H1 (cell line): ENCODE measurements around the gene KLHL18. TPM values are rescaled to one million over a fixed set of nuclear protein-coding genes. Genes with fewer than 3 reads are reported as not detected.

Experiments used
- CTCF ChIA-PET: fragments of 300-600 bp; sonication (Branson Sonifier 250); formaldehyde crosslinking; loops from one replicate; lab custom pipeline; 2021; ENCODE audit not compliant: partially characterized antibody; lab: Charles Lee
- POLR2A ChIA-PET: fragments of 300-600 bp; sonication (Branson Sonifier 250); formaldehyde crosslinking; loops from one replicate; lab custom pipeline; 2021; ENCODE audit warnings: inconsistent platforms; ENCODE audit not compliant: partially characterized antibody; lab: Charles Lee
- DNase-seq, 2 experiments: peaks; one replicate each; pipeline versions ENCODE4 v3.0.0 to v3.0.0-alpha.2; 2010 to 2022; ENCODE audit warnings: low spot score in 2 of 2, low read depth in 1 of 2, mixed read lengths in 1 of 2
- FAIRE-seq: peaks from 2 replicates; lab custom pipeline; 2011; peaks lifted over from hg19 to GRCh38; lab: Jason Lieb, UNC
- H2AFZ ChIP-seq: 2 replicates; pipeline ENCODE4 v1.8.1; 2012; ENCODE audit warnings: low read length, inconsistent platforms
- H2AK5ac ChIP-seq: 2 replicates; pipeline ENCODE4 v1.6.1; 2013; ENCODE audit warnings: low read depth, low read length
- H2BK120ac ChIP-seq: replicated peaks from 2 replicates; pipeline ENCODE3; 2013; ENCODE audit warnings: low read depth, low read length, inconsistent platforms
- H2BK12ac ChIP-seq: 2 replicates; pipeline ENCODE4 v1.6.1; 2013; ENCODE audit warnings: low read depth, low read length
- H2BK15ac ChIP-seq: 2 replicates; pipeline ENCODE4 v1.6.1; 2013; ENCODE audit warnings: low read length
- H2BK20ac ChIP-seq: 2 replicates; pipeline ENCODE4 v1.6.1; 2013; ENCODE audit warnings: low read length
- H2BK5ac ChIP-seq: 2 replicates; pipeline ENCODE4 v1.6.1; 2013; ENCODE audit warnings: low read depth, low read length
- H3K14ac ChIP-seq: 2 replicates; pipeline ENCODE4 v1.6.1; 2013; ENCODE audit warnings: inconsistent platforms; ENCODE audit not compliant: insufficient read length
- H3K18ac ChIP-seq: 2 replicates; pipeline ENCODE4 v1.6.1; 2013; ENCODE audit warnings: low read length; ENCODE audit errors: extremely low read depth
- H3K23ac ChIP-seq: 2 replicates; pipeline ENCODE4 v1.6.1; 2013; ENCODE audit warnings: inconsistent platforms; ENCODE audit not compliant: insufficient read length
- H3K23me2 ChIP-seq: 2 replicates; pipeline ENCODE4 v1.6.1; 2013; ENCODE audit warnings: low read depth, low read length
- H3K27ac ChIP-seq: 2 replicates; pipeline ENCODE4 v1.6.1; 2011; ENCODE audit warnings: low read depth, low read length, inconsistent platforms
- H3K27me3 ChIP-seq, 4 experiments: replicated peaks in 1 of 4; 1 replicate in 1 of 4; 2 replicates in 3 of 4; pipeline versions ENCODE4 v1.6.1 to v1.8.1; 2011 to 2013; ENCODE audit warnings: low read length in 3 of 4, mild to moderate bottlenecking in 3 of 4, inconsistent platforms in 2 of 4, mixed read lengths in 2 of 4, moderate library complexity in 1 of 4; ENCODE audit not compliant: control insufficient read depth in 3 of 4, insufficient read depth in 3 of 4; ENCODE audit errors: extremely low read depth in 1 of 4
- H3K36me3 ChIP-seq, 4 experiments: 2 replicates each; pipeline versions ENCODE4 v1.6.1 to v1.8.1; 2011 to 2013; ENCODE audit warnings: mild to moderate bottlenecking in 4 of 4, low read length in 3 of 4, moderate library complexity in 2 of 4, control low read depth in 1 of 4, inconsistent platforms in 1 of 4; ENCODE audit not compliant: insufficient read depth in 4 of 4, control insufficient read depth in 2 of 4
- H3K4ac ChIP-seq: replicated peaks from 2 replicates; pipeline ENCODE3; 2013; ENCODE audit warnings: low read length, low read depth, mixed read lengths, inconsistent platforms; ENCODE audit not compliant: insufficient read length
- H3K4me1 ChIP-seq, 4 experiments: replicated peaks in 1 of 4; 1 replicate in 1 of 4; 2 replicates in 3 of 4; pipeline versions ENCODE4 v1.6.1 to v1.8.1; 2011 to 2013; ENCODE audit warnings: low read length in 3 of 4, inconsistent platforms in 2 of 4, mixed read lengths in 1 of 4; ENCODE audit not compliant: insufficient read depth in 4 of 4, control insufficient read depth in 3 of 4
- H3K4me2 ChIP-seq, 2 experiments: 2 replicates each; pipeline versions ENCODE4 v1.6.1 to v1.8.1; 2011 to 2013; ENCODE audit warnings: low read depth in 2 of 2, low read length in 2 of 2, control low read depth in 1 of 2, inconsistent platforms in 1 of 2, mild to moderate bottlenecking in 1 of 2; ENCODE audit not compliant: insufficient read depth in 1 of 2
- H3K4me3 ChIP-seq, 4 experiments: fragments of 200-600, 300-600 bp in 1 of 4; sonication (generic), shearing (Covaris generic), sonication (Bioruptor Twin) in 1 of 4; 2 replicates each; pipeline versions ENCODE4 v1.5.1 to v1.8.1; 2011 to 2016; ENCODE audit warnings: low read length in 4 of 4, low read depth in 3 of 4, control low read depth in 2 of 4, inconsistent platforms in 2 of 4, mild to moderate bottlenecking in 2 of 4, mixed read lengths in 1 of 4, moderate library complexity in 1 of 4; ENCODE audit not compliant: insufficient read depth in 2 of 4; ENCODE audit errors: extremely low read depth in 1 of 4
- H3K56ac ChIP-seq: replicated peaks from 2 replicates; pipeline ENCODE3; 2013; ENCODE audit warnings: low read depth, mild to moderate bottlenecking, mixed read lengths, low read length, inconsistent platforms; ENCODE audit not compliant: insufficient read length
- H3K79me1 ChIP-seq: 2 replicates; pipeline ENCODE4 v1.6.1; 2013; ENCODE audit warnings: low read depth, low read length, control low read depth
- H3K79me2 ChIP-seq, 2 experiments: 2 replicates each; pipeline versions ENCODE4 v1.6.1 to v1.8.1; 2012 to 2013; ENCODE audit warnings: low read length in 2 of 2, mild to moderate bottlenecking in 2 of 2, inconsistent platforms in 1 of 2; ENCODE audit not compliant: insufficient read depth in 2 of 2, control insufficient read depth in 1 of 2
- H3K9ac ChIP-seq, 4 experiments: replicated peaks in 1 of 4; 1 replicate in 1 of 4; 2 replicates in 3 of 4; pipeline versions ENCODE4 v1.6.1 to v1.8.1; 2011 to 2013; ENCODE audit warnings: low read depth in 3 of 4, low read length in 3 of 4, control low read depth in 2 of 4, mild to moderate bottlenecking in 2 of 4, moderate library complexity in 2 of 4, inconsistent platforms in 1 of 4; ENCODE audit errors: extremely low read depth in 1 of 4
- H3K9me3 ChIP-seq, 2 experiments: 2 replicates each; pipeline versions ENCODE4 v1.6.1 to v1.8.1; 2012 to 2013; ENCODE audit warnings: mild to moderate bottlenecking in 2 of 2, moderate library complexity in 2 of 2, control low read depth in 1 of 2, inconsistent platforms in 1 of 2, low read depth in 1 of 2, low read length in 1 of 2, mixed read lengths in 1 of 2; ENCODE audit not compliant: insufficient read depth in 2 of 2
- H4K20me1 ChIP-seq, 2 experiments: replicated peaks in 1 of 2; 2 replicates each; pipeline versions ENCODE3 to v1.8.1; 2011 to 2013; ENCODE audit warnings: inconsistent platforms in 2 of 2, low read length in 2 of 2, mild to moderate bottlenecking in 1 of 2; ENCODE audit not compliant: insufficient read depth in 2 of 2, control insufficient read depth in 1 of 2
- H4K5ac ChIP-seq: 2 replicates; pipeline ENCODE4 v1.6.1; 2013; ENCODE audit warnings: low read length, low read depth, mixed read lengths, inconsistent platforms; ENCODE audit not compliant: insufficient read length
- H4K8ac ChIP-seq: 2 replicates; pipeline ENCODE4 v1.8.0; 2013; ENCODE audit warnings: mild to moderate bottlenecking, moderate library complexity, low read length, inconsistent platforms; ENCODE audit not compliant: insufficient read depth; ENCODE audit errors: extremely low read depth
- H4K91ac ChIP-seq: replicated peaks from 2 replicates; pipeline ENCODE3; 2013; ENCODE audit warnings: low read length, mixed read lengths, inconsistent platforms; ENCODE audit not compliant: insufficient read length
- NRF1 ChIP-seq: IDR thresholded peaks from 2 replicates; pipeline ENCODE4 v1.6.1; 2011; ENCODE audit warnings: mild to moderate bottlenecking, low read depth, low read length, improper control_type of control experiment
- SIN3A ChIP-seq, 2 experiments: IDR thresholded peaks in 1 of 2; conservative IDR thresholded peaks in 1 of 2; 2 replicates each; pipeline ENCODE4 v1.6.1; 2011 to 2012; ENCODE audit warnings: low read length in 2 of 2, improper control_type of control experiment in 1 of 2, low read depth in 1 of 2, mild to moderate bottlenecking in 1 of 2
- TBP ChIP-seq: IDR thresholded peaks from 2 replicates; pipeline ENCODE4 v1.6.1; 2011; ENCODE audit warnings: low read depth, low read length, improper control_type of control experiment
- TCF12 ChIP-seq: IDR thresholded peaks from 2 replicates; pipeline ENCODE4 v1.6.1; 2011; ENCODE audit warnings: low read depth, mild to moderate bottlenecking, low read length
- WGBS, 2 experiments: shearing (Covaris generic) in 1 of 2; methylation state at CpG; one replicate each; pipeline versions ENCODE4 v1.1.6 to v1.1.7; 2013 to 2015; ENCODE audit warnings: low lambda C conversion rate in 2 of 2, mixed read lengths in 2 of 2, inconsistent platforms in 1 of 2, low coverage in 1 of 2, missing lambda C conversion rate in 1 of 2; ENCODE audit not compliant: insufficient replicate concordance in 2 of 2, insufficient coverage in 1 of 2, insufficient read length in 1 of 2; ENCODE audit errors: extremely low coverage in 1 of 2, missing lambda C conversion rate in 1 of 2; 5-methylcytosine and 5-hydroxymethylcytosine counted together
- polyA plus RNA-seq, 7 experiments: library from polyadenylated mRNA; depleted of rRNA in 3 of 7; stranded (reverse) in 5 of 7; unstranded in 2 of 7; fragments of >200 nt in 5 of 7; fragments of 200-250 nt in 2 of 7; gene quantifications; 1 replicate in 5 of 7; 2 replicates in 1 of 7; 4 replicates in 1 of 7; pipeline versions ENCODE4 v1.2.1 to v1.2.3, GENCODE V29; 2011 to 2013; ENCODE audit warnings: missing spikeins in 2 of 7, mixed read lengths in 2 of 7
- total RNA-seq: library from RNA; stranded (reverse); fragmentation: NEBNext Ultra II Directional; extraction: Animal tissue kit (Norgen Biotek cat#: 25700); gene quantifications from 2 replicates; pipeline ENCODE4 v1.2.1, GENCODE V29; 2021

Gene KLHL18
- total and polyA plus RNA-seq, 2 of the 8 experiments (the other 6 are each of a cell fraction or from before 2014, with no cell fraction given) = 19.9 to 31.7 TPM

- Histone ChIP-seq H2AFZ (no peak overlapping the region), H3K9ac (peak overlapping the region in 3 of 4 experiments; percentile 8 to 92 (median 87); a peak in 5 of 7 replicates), H4K20me1 (no peaks in the 10 kb centered on the region), H3K27ac (no peak overlapping the region), H2BK20ac (no peak overlapping the region), H3K27me3 (no peaks in the 10 kb centered on the region), H3K23me2 (peaks cover 7% of the 10 kb centered on the region), H4K91ac (no peak overlapping the region), H3K4me1 (peaks cover 0 to 4% (median under 1%) of the 10 kb centered on the region in 4 experiments; a peak in 3 of 7 replicates), H3K9me3 (no peaks in the 10 kb centered on the region), H2BK120ac (no peak overlapping the region), H3K14ac (no peak overlapping the region), H4K8ac (no peak overlapping the region), H3K18ac (no peak overlapping the region), H2BK12ac (no peak overlapping the region), H3K23ac (no peak overlapping the region), H2BK15ac (no peak overlapping the region), H3K36me3 (peaks cover 0 to 6% (median 1%) of the 10 kb centered on the region in 4 experiments; a peak in 4 of 8 replicates), H2BK5ac (peak overlapping the region; percentile 99), H3K56ac (no peak overlapping the region), H2AK5ac (no peak overlapping the region), H3K79me1 (peaks cover 6% of the 10 kb centered on the region; the same call in 1 of the 2 replicates), H3K4me3 (peak overlapping the region; percentile 82 to 98 (median 90)), H4K5ac (no peak overlapping the region), H3K79me2 (peaks cover 3 to 40% of the 10 kb centered on the region in 2 experiments; a peak in 3 of 4 replicates), H3K4ac (peak overlapping the region; percentile 1), H3K4me2 (peak overlapping the region; percentile 78 to 99)
- CTCF ChIA-PET = interaction anchor here (0.8 to 2.4 kb wide), 5 partner anchors 10 to 42 kb away, joined by 3 to 7 read pairs (median 4); no protein-coding TSS in a partner anchor
- 0% methylated on average over 6 of the region's 10 CpGs; no CpG with 5 or more reads in 1 of the 2 experiments for WGBS, 2 experiments
- DNase-seq (no peak), FAIRE-seq (no peak)
- POLR2A ChIA-PET = interaction anchor here (0.6 to 3.1 kb wide), 9 partner anchors 8 to 709 kb away, joined by 3 to 22 read pairs (median 5); partner anchors contain the start of gene SETD2
- TF ChIP-seq NRF1 = no peak
- TF ChIP-seq SIN3A (conservative IDR thresholded peaks at IDR 0.05 in 1 of 2, IDR thresholded peaks at IDR 0.05 in 1 of 2; ENCODE audit: low read depth in 1 of 2, low read length in 2 of 2) = 0 out of 4 replicates have a peak, but pooled peaks have one; percentile 8 to 68
- no peak for TF ChIP-seq TBP
- no peak for TF ChIP-seq TCF12
These were observed 421 bp downstream of the KLHL18 start for GRCh38 chr3:47283193-47283537.
